Right atrium auricular region (tissue), 2 donors: Measurements from ENCODE around the gene FBN3. TPM values are rescaled to one million over a fixed set of nuclear protein-coding genes. Genes with fewer than 3 reads are reported as not detected.

Experiments used
- DNase-seq: peaks from one replicate; pipeline ENCODE4 v3.0.0-alpha.2; 2019; ENCODE audit warnings: low spot score
- H3K27ac ChIP-seq, 2 donors: fragments of 200-600 bp; sonication (generic); 1 replicate in 1 of 2; 2 replicates in 1 of 2; pipeline ENCODE4 v1.5.1; 2016 to 2019
- H3K27me3 ChIP-seq, 2 donors: fragments of 200-600 bp; sonication (generic); one replicate each; pipeline versions ENCODE4 v1.5.1 to v1.6.0; 2017 to 2019
- H3K36me3 ChIP-seq: fragments of 200-600 bp; sonication (generic); one replicate; pipeline ENCODE4 v1.5.1; 2016
- H3K4me1 ChIP-seq, 2 donors: fragments of 200-600 bp; sonication (generic); one replicate each; pipeline versions ENCODE4 v1.5.1 to v1.6.0; 2017 to 2019
- H3K4me3 ChIP-seq, 2 donors: fragments of 200-600 bp; sonication (generic); 1 replicate in 1 of 2; 2 replicates in 1 of 2; pipeline ENCODE4 v1.5.1; 2017 to 2019; ENCODE audit warnings: mild to moderate bottlenecking in 1 of 2, moderate library complexity in 1 of 2
- H3K9me3 ChIP-seq, 2 donors: fragments of 200-600 bp; sonication (generic); one replicate each; pipeline ENCODE4 v1.5.1; 2019
- CTCF ChIP-seq, 2 donors: fragments of 200-600 bp; sonication (generic); IDR thresholded peaks; one replicate each; pipeline ENCODE4 v1.5.1; 2019; ENCODE audit warnings: antibody characterized with exemption in 2 of 2
- total RNA-seq, 2 donors: library from RNA; depleted of rRNA; stranded (reverse); fragments of >200 nt; gene quantifications; one replicate each; pipeline ENCODE4 v1.1.0, GENCODE V29; 2016

FBN3 gene
- total RNA-seq, 2 donors from 2014 or later: not detected

GRCh38 chr19:8050274-8051096 lies 98.9 kb downstream of the FBN3 start:
- H3K27ac ChIP-seq: no peak overlapping the region
- H3K36me3 ChIP-seq: no peaks in the 10 kb centered on the region
- H3K4me3 ChIP-seq: peak overlapping the region in 1 of 2 donors; percentile 37
- DNase-seq: peak; percentile 78
- no peaks in the 10 kb centered on the region for H3K27me3 ChIP-seq
- peaks cover 0 to 11% of the 10 kb centered on the region in 2 donors for H3K4me1 ChIP-seq
- no peak for TF ChIP-seq CTCF (IDR thresholded peaks at IDR 0.05)
- H3K9me3 ChIP-seq: no peaks in the 10 kb centered on the region

GRCh38 chr19:8046569-8047165 lies 102.7 kb downstream of the FBN3 start:
- Histone ChIP-seq H3K27ac (no peak overlapping the region), H3K4me3 (no peak overlapping the region), H3K9me3 (no peaks in the 10 kb centered on the region), H3K27me3 (no peaks in the 10 kb centered on the region), H3K36me3 (no peaks in the 10 kb centered on the region), H3K4me1 (peaks cover 0 to 11% of the 10 kb centered on the region in 2 donors)
- DNase-seq: no peak
- TF ChIP-seq CTCF (IDR thresholded peaks at IDR 0.05): no peak

DNA sequence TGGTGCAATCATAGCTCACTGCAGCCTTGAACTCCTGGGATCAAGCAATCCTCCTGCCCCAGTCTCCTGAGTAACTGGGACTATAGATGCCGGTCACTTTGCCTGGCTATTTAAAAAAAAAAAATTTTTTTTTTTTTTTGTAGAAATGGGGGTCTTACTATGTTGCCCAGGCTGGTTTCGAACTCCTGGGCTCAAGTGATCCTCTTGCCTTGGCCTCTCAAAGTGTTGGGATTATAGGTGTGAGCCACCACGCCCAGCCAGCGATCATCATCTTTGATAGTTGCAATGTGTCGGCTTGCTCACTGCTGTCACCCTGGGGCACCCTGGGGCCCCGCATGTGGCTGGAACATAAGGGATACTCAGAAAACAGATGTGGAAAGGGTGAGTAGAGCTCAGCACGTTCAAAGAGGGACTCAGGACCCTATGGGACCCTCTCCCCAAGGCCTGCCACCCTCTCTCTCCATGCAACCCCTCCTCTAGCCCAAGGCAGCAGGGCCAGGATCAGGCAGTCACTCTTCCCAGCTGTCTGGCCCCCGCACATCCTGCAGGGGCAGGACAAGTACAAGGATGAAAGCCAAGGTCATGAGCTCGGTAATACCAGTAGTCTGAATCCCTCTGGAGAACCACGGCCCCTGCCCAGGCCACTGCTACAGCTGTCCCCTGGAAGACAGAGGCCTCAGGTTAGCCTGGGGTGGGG lies 103.4 kb downstream of the FBN3 start:
- Histone ChIP-seq H3K9me3 (no peaks in the 10 kb centered on the region), H3K4me1 (peaks cover 0 to 11% of the 10 kb centered on the region in 2 donors), H3K27ac (no peak overlapping the region), H3K36me3 (no peaks in the 10 kb centered on the region), H3K4me3 (no peak overlapping the region), H3K27me3 (no peaks in the 10 kb centered on the region)
- TF ChIP-seq CTCF (IDR thresholded peaks at IDR 0.05): no peak
- DNase-seq: no peak

GRCh38 chr19:8044018-8044417 lies 105.4 kb downstream of the FBN3 start:
- Histone ChIP-seq H3K4me1 (no peaks in the 10 kb centered on the region), H3K27ac (no peak overlapping the region), H3K9me3 (no peaks in the 10 kb centered on the region), H3K27me3 (no peaks in the 10 kb centered on the region), H3K36me3 (no peaks in the 10 kb centered on the region), H3K4me3 (no peak overlapping the region)
- TF ChIP-seq CTCF (IDR thresholded peaks at IDR 0.05): no peak
- no peak for DNase-seq

- Histone ChIP-seq H3K9me3 (no peaks in the 10 kb centered on the region), H3K36me3 (no peaks in the 10 kb centered on the region), H3K4me1 (no peaks in the 10 kb centered on the region), H3K27ac (no peak overlapping the region), H3K4me3 (no peak overlapping the region), H3K27me3 (no peaks in the 10 kb centered on the region)
- no peak for TF ChIP-seq CTCF (IDR thresholded peaks at IDR 0.05)
- DNase-seq: no peak
Measured at GRCh38 chr19:8042900-8043299, 106.5 kb downstream of the FBN3 start.
